Putamen (tissue), 1 donor: ENCODE results near the gene ZNF385D.
"Not testable (repeated sequence)": the region's sequence is repeated elsewhere in the genome, so short reads cannot be mapped to it uniquely, and the experiment has no call there.

Experiments used
- DNase-seq: peaks from one replicate; pipeline ENCODE4 v3.0.0-alpha.2; 2016; ENCODE audit warnings: low spot score

ZNF385D gene

GRCh38 chr3:21509731-21510470, 241.1 kb downstream of the ZNF385D start:
- no peak for DNase-seq

GRCh38 chr3:21508246-21508645, 242.8 kb downstream of the ZNF385D start:
- DNase-seq = no peak

GRCh38 chr3:21505711-21506460, 245.1 kb downstream of the ZNF385D start:
- no peak for DNase-seq

GRCh38 chr3:21502656-21503055, 248.4 kb downstream of the ZNF385D start:
- no peak for DNase-seq

GRCh38 chr3:21500834-21501233, 250.2 kb downstream of the ZNF385D start:
- no peak for DNase-seq

GRCh38 chr3:21490671-21491070, 260.3 kb downstream of the ZNF385D start:
- DNase-seq = not testable (repeated sequence)

- no peak for DNase-seq
Observed at GRCh38 chr3:21487520-21487919, 263.5 kb downstream of the ZNF385D start.

- not testable (repeated sequence) for DNase-seq
Observed at GRCh38 chr3:21486024-21486935, 264.7 kb downstream of the ZNF385D start.

- no peak for DNase-seq
Observed at GRCh38 chr3:21484828-21485144, 266.2 kb downstream of the ZNF385D start.

- DNase-seq = peak; percentile 37
Observed at GRCh38 chr3:21484057-21484827, 266.8 kb downstream of the ZNF385D start.

- DNase-seq = no peak
Observed at GRCh38 chr3:21481991-21482390, 269.0 kb downstream of the ZNF385D start.

GRCh38 chr3:21477541-21478288, 273.3 kb downstream of the ZNF385D start:
- DNase-seq = no peak

- DNase-seq = no peak
Observed at GRCh38 chr3:21466476-21466875, 284.5 kb downstream of the ZNF385D start.

- no peak for DNase-seq
Observed at GRCh38 chr3:21464746-21465145, 286.3 kb downstream of the ZNF385D start.

- no peak for DNase-seq
Observed at GRCh38 chr3:21463319-21463718, 287.7 kb downstream of the ZNF385D start.

GRCh38 chr3:21462141-21462540, 288.9 kb downstream of the ZNF385D start:
- DNase-seq = no peak

GRCh38 chr3:21457084-21457483, 293.9 kb downstream of the ZNF385D start:
- DNase-seq = no peak

- no peak for DNase-seq
Observed at GRCh38 chr3:21449738-21450137, 301.3 kb downstream of the ZNF385D start.

GRCh38 chr3:21447476-21448151, 303.4 kb downstream of the ZNF385D start:
- no peak for DNase-seq

GRCh38 chr3:21446945-21447475, 304.0 kb downstream of the ZNF385D start:
- no peak for DNase-seq
